ENCODE results near the gene CNOT1. TPM values are rescaled to one million over a fixed set of nuclear protein-coding genes. Genes with fewer than 3 reads are reported as not detected.
A peak's percentile ranks its signal among the peaks of the same experiment; 100 is the strongest.

CNOT1 gene
- total RNA-seq, 1 donor from 2014 or later, result 129 TPM

- no peak for DNase-seq (ENCODE audit: low spot score)
Measured at GRCh38 chr16:58518980-58519368, 110.7 kb downstream of the CNOT1 start.

- no peak for DNase-seq (ENCODE audit: low spot score)
Measured at GRCh38 chr16:58518083-58518979, 111.3 kb downstream of the CNOT1 start.

- DNase-seq (ENCODE audit: low spot score), result no peak
Measured at GRCh38 chr16:58516768-58517107, 112.9 kb downstream of the CNOT1 start.

- DNase-seq (ENCODE audit: low spot score), result peak; percentile 85
Measured at GRCh38 chr16:58515871-58516767, 113.5 kb downstream of the CNOT1 start.

- peak; percentile 96 for DNase-seq (ENCODE audit: low spot score)
Measured at GRCh38 chr16:58515125-58515870, 114.3 kb downstream of the CNOT1 start, which contains the start of gene SETD6. Gene SETD6 (plus strand): TSS chr16:58515517. CDS start chr16:58515538, 21 bp downstream.

GRCh38 chr16:58513874-58514273 lies 115.8 kb downstream of the CNOT1 start:
- DNase-seq (ENCODE audit: low spot score), result no peak

GRCh38 chr16:58511933-58512815 lies 117.5 kb downstream of the CNOT1 start:
- DNase-seq (ENCODE audit: low spot score), result peak; percentile 93

- DNase-seq (ENCODE audit: low spot score), result peak; percentile 81
Measured at GRCh38 chr16:58510776-58511628, 118.6 kb downstream of the CNOT1 start.

GRCh38 chr16:58510097-58510775 lies 119.4 kb downstream of the CNOT1 start:
- peak; percentile 75 for DNase-seq (ENCODE audit: low spot score)

GRCh38 chr16:58509256-58510096 lies 120.2 kb downstream of the CNOT1 start:
- DNase-seq (ENCODE audit: low spot score), result peak; percentile 72

GRCh38 chr16:58508671-58509251 lies 120.9 kb downstream of the CNOT1 start:
- peak; percentile 57 for DNase-seq (ENCODE audit: low spot score)

- DNase-seq (ENCODE audit: low spot score), result peak; percentile 74
Measured at GRCh38 chr16:58507963-58508670, 121.5 kb downstream of the CNOT1 start.

GRCh38 chr16:58507195-58507962 lies 122.2 kb downstream of the CNOT1 start:
- no peak for DNase-seq (ENCODE audit: low spot score)

GRCh38 chr16:58506241-58507194 lies 123.1 kb downstream of the CNOT1 start:
- DNase-seq (ENCODE audit: low spot score), result peak; percentile 72

Data from mesenteric fat pad (tissue), 1 donor.